Peyer's patch (tissue), 4 donors: ENCODE results near the gene NIPAL4.
A peak's percentile ranks its signal among the peaks of the same experiment; 100 is the strongest.

ENCODE experiments used
- POLR2A ChIP-seq, 2 donors: fragments of 450-650 bp; IDR thresholded peaks; one replicate each; pipeline ENCODE4 v1.5.1; 2017; ENCODE audit warnings: antibody characterized with exemption in 2 of 2, mild to moderate bottlenecking in 2 of 2, moderate library complexity in 2 of 2
- TF ChIP-seq, protein P1 (sequence below), 6 experiments: fragments of 450-650 bp in 4 of 6; fragments of 200-600 bp in 2 of 6; sonication (generic) in 1 of 6; IDR thresholded peaks; one replicate each; pipeline ENCODE4 v1.5.1; 2017 to 2019; ENCODE audit warnings: antibody characterized with exemption in 6 of 6, mild to moderate bottlenecking in 3 of 6, moderate library complexity in 1 of 6

DNA sequence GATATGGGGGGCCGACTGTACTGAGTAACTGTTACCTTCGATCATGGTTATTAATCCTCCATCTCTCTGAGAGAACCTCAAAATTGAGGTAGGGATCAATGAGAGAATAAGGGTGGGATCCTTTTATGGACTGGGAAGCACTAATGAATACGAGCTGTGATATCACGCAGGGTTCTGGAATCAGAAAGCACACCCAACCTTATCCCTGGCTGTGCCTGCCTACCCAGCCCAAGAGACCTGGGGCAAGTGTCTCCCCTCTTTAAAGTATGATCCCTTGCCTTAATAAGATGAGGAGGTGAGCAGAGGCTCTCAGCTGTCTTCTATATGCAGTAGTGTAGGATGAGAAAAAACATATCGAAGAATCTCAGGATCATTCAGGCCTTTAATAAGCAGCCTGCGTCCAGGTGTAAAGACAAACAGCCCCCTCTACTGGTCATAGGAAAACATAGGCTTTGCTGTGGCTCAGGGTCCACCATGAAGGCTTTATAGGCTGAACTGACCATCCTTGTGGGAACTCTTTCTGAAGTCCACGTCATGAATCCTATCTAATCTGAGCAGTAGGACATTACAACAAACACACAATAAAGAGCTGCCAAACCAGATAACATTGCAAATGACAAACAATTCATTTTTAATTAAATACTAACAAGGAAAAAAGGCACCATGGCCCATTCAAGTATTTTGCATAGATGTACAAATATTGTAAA lies 16.8 kb downstream of the NIPAL4 start:
- no peak for TF ChIP-seq POLR2A (IDR thresholded peaks at IDR 0.05)
- TF ChIP-seq, protein P1, sequence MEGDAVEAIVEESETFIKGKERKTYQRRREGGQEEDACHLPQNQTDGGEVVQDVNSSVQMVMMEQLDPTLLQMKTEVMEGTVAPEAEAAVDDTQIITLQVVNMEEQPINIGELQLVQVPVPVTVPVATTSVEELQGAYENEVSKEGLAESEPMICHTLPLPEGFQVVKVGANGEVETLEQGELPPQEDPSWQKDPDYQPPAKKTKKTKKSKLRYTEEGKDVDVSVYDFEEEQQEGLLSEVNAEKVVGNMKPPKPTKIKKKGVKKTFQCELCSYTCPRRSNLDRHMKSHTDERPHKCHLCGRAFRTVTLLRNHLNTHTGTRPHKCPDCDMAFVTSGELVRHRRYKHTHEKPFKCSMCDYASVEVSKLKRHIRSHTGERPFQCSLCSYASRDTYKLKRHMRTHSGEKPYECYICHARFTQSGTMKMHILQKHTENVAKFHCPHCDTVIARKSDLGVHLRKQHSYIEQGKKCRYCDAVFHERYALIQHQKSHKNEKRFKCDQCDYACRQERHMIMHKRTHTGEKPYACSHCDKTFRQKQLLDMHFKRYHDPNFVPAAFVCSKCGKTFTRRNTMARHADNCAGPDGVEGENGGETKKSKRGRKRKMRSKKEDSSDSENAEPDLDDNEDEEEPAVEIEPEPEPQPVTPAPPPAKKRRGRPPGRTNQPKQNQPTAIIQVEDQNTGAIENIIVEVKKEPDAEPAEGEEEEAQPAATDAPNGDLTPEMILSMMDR (IDR thresholded peaks at IDR 0.05): peak; percentile 58 to 77 (median 74)
